Stimulated activated memory B cell treated with anti-CD40 and anti-IgM and Interleukin-4, amounts not matched to agents 10 μg/mL and 1 μg/mL and 100 μg/mL, for 72 hours (primary cell): ENCODE data around the gene UBE2O.

Source experiments
- ATAC-seq: fragments of 150-1000 bp; cut with Tn5 transposase; 2 replicates; pipeline ENCODE4 v1.10.0; 2021
- H3K27ac Mint-ChIP-seq: one replicate; pipeline ENCODE4 v1.8.0; 2022; ENCODE audit warnings: mild to moderate bottlenecking, mixed read lengths
- H3K27me3 Mint-ChIP-seq: one replicate; pipeline ENCODE4 v1.8.0; 2022; ENCODE audit warnings: mixed read lengths
- H3K36me3 Mint-ChIP-seq: one replicate; pipeline ENCODE4 v1.8.0; 2022; ENCODE audit warnings: mixed read lengths
- H3K4me1 Mint-ChIP-seq: one replicate; pipeline ENCODE4 v1.8.0; 2022; ENCODE audit warnings: mixed read lengths
- H3K4me3 Mint-ChIP-seq: one replicate; pipeline ENCODE4 v1.8.0; 2022; ENCODE audit warnings: mild to moderate bottlenecking, moderate library complexity, mixed read lengths
- H3K9me3 Mint-ChIP-seq: one replicate; pipeline ENCODE4 v1.8.0; 2022; ENCODE audit warnings: mixed read lengths

The UBE2O gene

GRCh38 chr17:76461765-76462555, 9.0 kb upstream of the UBE2O start:
- no peaks in the 10 kb centered on the region for H3K9me3 Mint-ChIP-seq
- H3K27me3 Mint-ChIP-seq = no peaks in the 10 kb centered on the region
- peaks cover 20% of the 10 kb centered on the region for H3K4me1 Mint-ChIP-seq
- no peak for ATAC-seq
- no peaks in the 10 kb centered on the region for H3K36me3 Mint-ChIP-seq
- peak overlapping the region; percentile 50 for H3K27ac Mint-ChIP-seq
- no peak overlapping the region for H3K4me3 Mint-ChIP-seq

- no peaks in the 10 kb centered on the region for H3K9me3 Mint-ChIP-seq
- peaks cover 5% of the 10 kb centered on the region for H3K4me1 Mint-ChIP-seq
- H3K27me3 Mint-ChIP-seq = no peaks in the 10 kb centered on the region
- ATAC-seq = no peak
- H3K27ac Mint-ChIP-seq = no peak overlapping the region
- no peak overlapping the region for H3K4me3 Mint-ChIP-seq
- no peaks in the 10 kb centered on the region for H3K36me3 Mint-ChIP-seq
Observed at GRCh38 chr17:76459674-76460073, 6.7 kb upstream of the UBE2O start.

GRCh38 chr17:76458580-76459490, 5.9 kb upstream of the UBE2O start:
- Mint-ChIP-seq H3K27me3 (no peaks in the 10 kb centered on the region), H3K27ac (no peak overlapping the region), H3K4me3 (no peak overlapping the region), H3K36me3 (no peaks in the 10 kb centered on the region), H3K4me1 (peaks cover 5% of the 10 kb centered on the region), H3K9me3 (no peaks in the 10 kb centered on the region)
- peak; percentile 73 for ATAC-seq

- H3K36me3 Mint-ChIP-seq = no peaks in the 10 kb centered on the region
- H3K4me1 Mint-ChIP-seq = peaks cover 44% of the 10 kb centered on the region
- no peaks in the 10 kb centered on the region for H3K27me3 Mint-ChIP-seq
- H3K4me3 Mint-ChIP-seq = peak overlapping the region; percentile 72
- H3K27ac Mint-ChIP-seq = peak overlapping the region; percentile 46
- H3K9me3 Mint-ChIP-seq = no peaks in the 10 kb centered on the region
- ATAC-seq = no peak
Observed at GRCh38 chr17:76453431-76453743, 435 bp upstream of the UBE2O start.

GRCh38 chr17:76452127-76452659, 759 bp downstream of the UBE2O start:
- H3K36me3 Mint-ChIP-seq = no peaks in the 10 kb centered on the region
- H3K4me1 Mint-ChIP-seq = peaks cover 53% of the 10 kb centered on the region
- no peaks in the 10 kb centered on the region for H3K27me3 Mint-ChIP-seq
- no peaks in the 10 kb centered on the region for H3K9me3 Mint-ChIP-seq
- H3K4me3 Mint-ChIP-seq = peak overlapping the region; percentile 84
- ATAC-seq = peak; percentile 45
- no peak overlapping the region for H3K27ac Mint-ChIP-seq

- H3K36me3 Mint-ChIP-seq = no peaks in the 10 kb centered on the region
- H3K9me3 Mint-ChIP-seq = no peaks in the 10 kb centered on the region
- no peak overlapping the region for H3K27ac Mint-ChIP-seq
- ATAC-seq = no peak
- no peaks in the 10 kb centered on the region for H3K27me3 Mint-ChIP-seq
- peak overlapping the region; percentile 22 for H3K4me3 Mint-ChIP-seq
- peaks cover 60% of the 10 kb centered on the region for H3K4me1 Mint-ChIP-seq
Observed at GRCh38 chr17:76451506-76451905, 1.4 kb downstream of the UBE2O start.

GRCh38 chr17:76449126-76449525, 3.8 kb downstream of the UBE2O start:
- Mint-ChIP-seq H3K9me3 (no peaks in the 10 kb centered on the region), H3K4me1 (peaks cover 84% of the 10 kb centered on the region), H3K4me3 (no peak overlapping the region), H3K27me3 (no peaks in the 10 kb centered on the region), H3K36me3 (no peaks in the 10 kb centered on the region), H3K27ac (no peak overlapping the region)
- ATAC-seq = no peak

- H3K9me3 Mint-ChIP-seq = no peaks in the 10 kb centered on the region
- H3K27me3 Mint-ChIP-seq = no peaks in the 10 kb centered on the region
- peak overlapping the region; percentile 31 for H3K27ac Mint-ChIP-seq
- H3K4me1 Mint-ChIP-seq = peaks cover 91% of the 10 kb centered on the region
- peaks cover 6% of the 10 kb centered on the region for H3K36me3 Mint-ChIP-seq
- no peak overlapping the region for H3K4me3 Mint-ChIP-seq
- ATAC-seq = no peak
Observed at GRCh38 chr17:76447931-76448652, 4.9 kb downstream of the UBE2O start.

GRCh38 chr17:76446449-76447231, 6.3 kb downstream of the UBE2O start:
- no peak for ATAC-seq
- H3K4me3 Mint-ChIP-seq = no peak overlapping the region

GRCh38 chr17:76445697-76446448, 7.1 kb downstream of the UBE2O start:
- H3K27ac Mint-ChIP-seq = peak overlapping the region; percentile 26
- no peak overlapping the region for H3K4me3 Mint-ChIP-seq
- ATAC-seq = no peak
- H3K9me3 Mint-ChIP-seq = no peaks in the 10 kb centered on the region
- peaks cover 11% of the 10 kb centered on the region for H3K36me3 Mint-ChIP-seq
- H3K27me3 Mint-ChIP-seq = no peaks in the 10 kb centered on the region
- H3K4me1 Mint-ChIP-seq = peaks cover 86% of the 10 kb centered on the region

More at GRCh38 chr17:76446449-76447231, 6.3 kb downstream of the UBE2O start:
- H3K36me3 Mint-ChIP-seq = peaks cover 11% of the 10 kb centered on the region
- H3K27me3 Mint-ChIP-seq = no peaks in the 10 kb centered on the region
- H3K4me1 Mint-ChIP-seq = peaks cover 93% of the 10 kb centered on the region
- H3K27ac Mint-ChIP-seq = peak overlapping the region; percentile 26
- no peaks in the 10 kb centered on the region for H3K9me3 Mint-ChIP-seq

- peak; percentile 70 for ATAC-seq
- Mint-ChIP-seq H3K4me3 (peak overlapping the region; percentile 43), H3K36me3 (peaks cover 14% of the 10 kb centered on the region), H3K27me3 (no peaks in the 10 kb centered on the region), H3K4me1 (peaks cover 85% of the 10 kb centered on the region), H3K27ac (peak overlapping the region; percentile 26), H3K9me3 (no peaks in the 10 kb centered on the region)
Observed at GRCh38 chr17:76444518-76445311, 8.2 kb downstream of the UBE2O start.

GRCh38 chr17:76442341-76443338, 10.3 kb downstream of the UBE2O start:
- Mint-ChIP-seq H3K27me3 (no peaks in the 10 kb centered on the region), H3K36me3 (peaks cover 17% of the 10 kb centered on the region), H3K27ac (no peak overlapping the region), H3K9me3 (no peaks in the 10 kb centered on the region), H3K4me3 (no peak overlapping the region), H3K4me1 (peaks cover 88% of the 10 kb centered on the region)
- no peak for ATAC-seq
